ENCODE results near the gene BCR.

The BCR gene

GRCh38 chr22:23218053-23218866 lies 38.0 kb downstream of the BCR start:
- ATAC-seq: no peak
- no peak for DNase-seq

- DNase-seq (no peak), ATAC-seq (no peak)
Measured at GRCh38 chr22:23218867-23219251, 38.5 kb downstream of the BCR start.

GRCh38 chr22:23219317-23219716 lies 39.0 kb downstream of the BCR start:
- DNase-seq: no peak
- ATAC-seq: no peak

DNA sequence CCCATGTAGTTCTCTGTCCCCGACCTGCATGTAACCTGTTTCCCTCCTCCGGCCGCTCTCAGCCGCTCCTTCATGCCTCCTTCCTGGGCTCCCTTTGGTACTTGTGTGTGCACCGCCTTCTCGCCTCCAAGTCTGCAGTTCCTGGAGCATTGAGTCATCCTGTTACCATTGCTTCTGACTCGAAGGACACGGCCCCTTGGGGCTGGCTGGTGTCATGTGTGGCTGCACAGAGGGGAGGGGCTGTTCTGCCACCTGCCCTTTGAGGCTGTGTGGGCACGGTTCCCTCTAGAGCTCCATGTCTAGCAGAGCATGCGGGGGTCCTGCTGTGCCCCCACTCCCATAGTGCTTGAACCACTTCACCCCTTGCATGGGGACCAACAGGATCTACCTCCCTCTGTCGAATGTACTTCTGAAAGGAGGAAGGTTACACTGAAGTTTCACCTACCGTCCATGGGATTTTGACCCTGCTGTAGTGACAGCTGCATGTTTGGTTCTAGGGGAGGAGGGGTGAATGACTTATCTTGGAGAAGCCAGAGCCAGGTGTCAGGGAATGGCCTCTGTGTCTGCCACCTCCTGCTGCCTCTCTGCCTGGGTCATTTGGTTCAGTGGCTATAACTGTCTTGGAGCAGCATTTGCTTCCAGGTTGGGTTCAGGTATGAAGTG lies 39.6 kb downstream of the BCR start:
- DNase-seq (peak; percentile 78), ATAC-seq (peak; percentile 84)

- DNase-seq (no peak), ATAC-seq (no peak)
Measured at GRCh38 chr22:23220485-23221350, 40.4 kb downstream of the BCR start.

DNA sequence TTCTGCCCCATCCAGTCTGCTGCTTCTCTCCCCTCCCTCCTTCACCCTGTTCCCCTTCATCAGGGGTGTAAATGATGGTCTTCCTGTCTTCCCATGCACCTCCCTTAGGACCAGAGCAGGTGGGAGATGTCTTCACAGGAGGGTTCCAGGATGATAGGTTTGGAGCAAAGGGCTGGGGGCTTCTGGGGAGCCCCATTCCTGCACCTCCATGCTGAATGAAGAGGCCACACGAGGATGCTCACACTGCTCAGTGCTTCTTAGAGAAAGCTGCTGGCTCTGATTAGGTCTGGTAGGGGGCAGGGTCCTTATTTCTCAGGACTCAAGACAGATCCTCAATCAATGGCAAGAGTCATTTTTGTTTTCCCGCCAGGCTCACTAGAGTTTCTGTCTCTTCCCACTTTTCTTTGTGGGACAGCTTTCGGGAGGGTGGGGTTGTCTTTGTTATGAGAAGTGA lies 41.1 kb downstream of the BCR start:
- no peak for ATAC-seq
- DNase-seq: no peak

- no peak for ATAC-seq
- no peak for DNase-seq
Measured at GRCh38 chr22:23222033-23222792, 41.9 kb downstream of the BCR start.

GRCh38 chr22:23222793-23223568 lies 42.7 kb downstream of the BCR start:
- no peak for ATAC-seq

GRCh38 chr22:23223569-23224317 lies 43.4 kb downstream of the BCR start:
- no peak for DNase-seq
- ATAC-seq: no peak

More at GRCh38 chr22:23222793-23223568, 42.7 kb downstream of the BCR start:
- DNase-seq: no peak

DNA sequence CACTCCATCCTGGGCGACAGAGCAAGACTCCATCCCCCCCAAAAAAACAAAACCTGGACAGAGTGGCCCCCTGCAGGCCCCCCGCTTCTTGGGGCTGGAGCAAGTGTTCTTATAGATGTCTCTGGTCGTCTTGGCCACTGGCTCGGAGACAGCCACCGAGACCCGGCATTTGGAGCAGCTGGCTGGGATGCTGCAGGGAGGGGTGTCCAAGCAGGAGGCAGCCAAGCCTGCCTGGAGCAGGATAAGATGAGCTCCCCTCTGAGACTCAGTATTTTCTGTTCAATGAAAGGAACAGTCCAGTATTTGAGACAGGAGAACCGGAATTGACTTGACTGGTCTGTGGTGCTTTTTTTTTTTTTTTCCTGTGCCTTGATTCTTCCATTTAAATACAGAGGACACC lies 44.5 kb downstream of the BCR start:
- DNase-seq (no peak), ATAC-seq (no peak)

DNA sequence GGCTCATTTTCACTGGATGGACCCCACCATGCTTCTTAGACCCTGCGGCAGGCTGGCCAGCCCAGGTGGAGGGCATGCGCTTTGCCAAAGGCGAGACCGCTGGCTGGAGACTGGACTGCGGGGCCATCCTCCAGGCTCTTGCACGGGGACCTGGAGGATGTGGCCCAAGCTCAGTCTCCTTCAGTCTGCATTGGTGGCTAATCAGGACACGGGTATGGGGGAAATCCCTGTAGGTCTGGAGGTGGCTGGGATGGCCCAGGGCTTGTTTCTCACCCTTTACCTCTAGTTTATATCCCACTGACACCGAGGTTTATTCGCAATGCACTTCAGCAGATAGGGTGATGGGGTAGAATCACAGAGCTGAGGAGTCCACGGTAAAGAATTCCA lies 45.0 kb downstream of the BCR start:
- DNase-seq (no peak), ATAC-seq (peak; percentile 34)

DNA sequence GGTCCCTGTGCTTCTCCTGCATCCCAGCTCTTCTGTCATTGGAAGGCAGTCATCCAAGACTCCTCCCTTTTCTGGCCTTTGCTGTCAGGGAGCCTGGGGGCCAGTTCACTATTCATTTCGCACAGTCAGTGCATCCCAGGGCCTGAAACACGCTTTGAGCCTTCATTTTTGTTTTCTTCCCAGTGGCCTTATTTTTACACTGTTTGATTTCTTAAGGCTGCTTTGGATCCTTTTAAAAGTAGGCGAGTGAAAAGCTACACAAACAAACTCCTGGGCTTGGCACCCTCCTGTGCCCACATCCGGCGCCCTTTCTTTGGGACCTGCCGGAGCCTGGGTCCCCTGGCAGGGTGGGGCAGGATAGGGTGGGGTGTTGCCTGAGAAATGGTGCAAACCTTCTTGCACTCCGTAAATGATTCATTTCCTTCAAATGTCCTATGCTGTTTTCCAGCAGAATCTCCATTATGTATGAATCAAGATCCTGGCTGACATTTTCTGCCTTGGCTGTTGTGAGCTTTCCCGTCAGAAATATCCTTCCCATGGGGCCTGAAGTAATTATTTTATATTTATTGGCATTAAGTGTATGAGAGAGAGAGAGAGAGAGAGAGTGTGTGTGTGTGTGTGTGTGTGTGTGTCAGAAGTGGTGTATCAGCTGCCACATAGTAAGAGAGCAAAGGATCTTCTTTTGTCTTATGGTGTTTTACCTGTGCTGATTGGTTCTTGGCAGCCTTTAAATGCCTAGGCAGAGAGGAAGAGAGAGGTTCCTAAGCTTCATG lies 45.6 kb downstream of the BCR start:
- DNase-seq: no peak
- ATAC-seq: no peak

DNA sequence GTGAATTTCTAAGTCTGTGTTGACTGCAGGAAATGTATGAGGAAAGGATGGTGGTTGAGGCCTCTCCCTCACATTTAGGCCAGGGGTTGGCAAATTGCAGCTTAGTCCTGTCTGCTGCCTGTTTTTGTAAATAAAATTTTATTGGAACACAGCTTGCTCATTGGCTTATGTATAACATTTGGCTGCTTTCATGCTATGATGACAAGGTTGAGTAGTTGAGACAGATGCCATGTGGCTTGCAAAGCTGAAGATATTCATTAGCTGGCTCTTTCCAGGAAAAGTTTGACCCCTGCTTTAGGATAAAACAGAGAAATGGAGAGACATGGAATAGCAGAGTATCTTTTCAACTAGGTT lies 46.2 kb downstream of the BCR start:
- no peak for DNase-seq

DNA sequence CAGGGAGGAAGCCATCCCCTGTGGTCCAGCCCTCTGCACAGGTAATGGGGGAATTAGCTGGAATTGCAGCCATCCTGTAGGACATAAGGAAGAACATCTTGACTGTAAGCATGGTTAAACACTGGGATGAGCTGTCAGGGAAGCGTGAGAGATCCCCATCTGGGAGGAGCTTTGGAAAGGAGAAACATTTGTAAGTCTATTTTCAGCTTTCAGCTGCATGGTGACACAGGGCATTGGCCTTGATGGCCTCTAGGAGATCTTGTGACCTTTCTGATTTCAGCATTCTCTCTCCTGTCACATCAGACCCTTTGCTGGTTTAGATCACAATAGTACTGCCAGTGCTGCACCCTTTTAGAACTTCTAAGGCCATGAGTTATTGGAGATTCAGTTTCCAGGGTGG lies 47.1 kb downstream of the BCR start:
- ATAC-seq (no peak), DNase-seq (no peak)

More for the DNA sequence above, 46.2 kb downstream of the BCR start:
- ATAC-seq: no peak

GRCh38 chr22:23228503-23228902 lies 48.2 kb downstream of the BCR start:
- DNase-seq (no peak), ATAC-seq (no peak)

DNA sequence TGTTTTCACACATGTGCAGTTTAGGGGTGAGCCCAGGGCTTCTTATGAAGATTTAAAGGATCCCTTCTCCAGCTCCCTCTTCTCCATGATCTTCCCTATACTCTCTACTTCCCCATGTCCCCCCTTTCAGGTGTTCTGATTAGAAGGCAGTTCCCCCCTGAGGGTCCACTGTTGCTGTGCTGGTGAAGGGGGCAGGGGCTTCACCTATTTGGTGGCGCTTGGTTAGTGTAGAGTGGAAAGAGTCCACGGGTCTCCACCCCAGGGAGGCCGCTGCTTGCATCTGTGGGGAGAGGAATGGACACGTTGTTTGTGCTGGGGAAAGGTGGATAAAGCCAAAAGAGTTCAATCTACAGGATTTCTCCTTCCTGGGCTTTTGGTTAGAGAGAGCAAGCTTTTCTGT lies 49.3 kb downstream of the BCR start:
- DNase-seq (no peak), ATAC-seq (no peak)

GRCh38 chr22:23230348-23231068 lies 50.2 kb downstream of the BCR start:
- ATAC-seq (no peak), DNase-seq (no peak)

DNA sequence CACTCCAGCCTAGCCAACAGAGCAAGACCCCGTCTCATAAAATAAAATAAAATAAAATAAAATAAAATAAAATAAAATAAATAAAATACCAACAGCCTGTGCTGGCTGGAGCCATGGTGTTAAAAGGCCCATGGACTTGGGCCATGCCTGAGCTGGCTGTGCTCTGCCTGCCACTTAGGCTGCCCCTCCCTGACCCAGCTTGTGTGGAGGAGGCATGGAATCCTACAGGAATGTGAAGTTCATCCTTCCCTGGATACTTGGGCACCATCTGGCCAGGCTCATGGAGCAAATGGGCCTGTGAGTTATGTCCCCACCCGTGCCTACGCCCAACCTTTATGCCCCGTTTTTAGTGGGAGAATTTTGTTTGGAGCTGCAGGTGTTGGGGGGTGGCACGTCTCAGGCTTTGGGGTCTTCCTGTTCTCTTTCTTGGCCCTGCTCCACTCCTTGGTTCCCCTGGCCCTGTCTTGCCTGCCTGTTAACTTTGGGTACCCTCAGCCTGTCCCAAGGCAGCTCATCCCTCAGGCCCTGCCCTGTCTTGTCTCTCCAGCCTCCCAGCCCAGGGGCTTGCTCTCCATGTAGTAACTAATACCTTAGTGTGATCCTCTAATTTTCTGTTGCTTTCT lies 51.3 kb downstream of the BCR start:
- no peak for DNase-seq
- ATAC-seq: no peak

All from stimulated activated naive CD8-positive, alpha-beta T cell treated with anti-CD3 and anti-CD28 coated beads, Interleukin-15, Interleukin-2, amounts not matched to agents 100 U/mL and 50 U/mL, for 24 hours (primary cell).